GM11168 (cell line): ENCODE results near the gene APBA1.

Experiments
- in situ Hi-C: fragments of 300-500 bp; cut with MboI; formaldehyde crosslinking; loops from one replicate; pipeline ENCODE4 v1.12.0; 2022; ENCODE audit warnings: low sequenced_read_pairs; ENCODE audit not compliant: unreplicated experiment

The APBA1 gene

DNA sequence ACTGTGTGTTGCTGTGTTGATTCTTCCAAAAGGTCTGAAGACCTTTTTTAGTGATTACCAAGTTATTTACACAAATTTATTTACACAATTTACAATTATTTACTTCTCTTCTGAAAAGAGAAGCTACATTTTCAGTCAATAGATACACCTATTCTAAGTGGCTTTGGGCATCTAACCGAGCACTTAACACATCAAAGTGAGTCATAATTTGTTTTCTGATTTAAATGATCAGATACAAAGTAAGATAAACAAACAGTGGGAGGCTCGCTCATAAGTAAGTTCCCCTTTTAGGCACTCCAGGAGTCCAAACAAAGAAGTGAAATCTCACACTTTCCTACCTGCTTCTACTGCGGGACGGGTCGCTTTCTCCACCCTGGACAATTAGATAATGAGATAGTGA is 90.2 kb downstream of the APBA1 start:
- in situ Hi-C loops: no loop called here

GRCh38 chr9:69580582-69581214 is 91.5 kb downstream of the APBA1 start:
- in situ Hi-C loops: no loop called here

DNA sequence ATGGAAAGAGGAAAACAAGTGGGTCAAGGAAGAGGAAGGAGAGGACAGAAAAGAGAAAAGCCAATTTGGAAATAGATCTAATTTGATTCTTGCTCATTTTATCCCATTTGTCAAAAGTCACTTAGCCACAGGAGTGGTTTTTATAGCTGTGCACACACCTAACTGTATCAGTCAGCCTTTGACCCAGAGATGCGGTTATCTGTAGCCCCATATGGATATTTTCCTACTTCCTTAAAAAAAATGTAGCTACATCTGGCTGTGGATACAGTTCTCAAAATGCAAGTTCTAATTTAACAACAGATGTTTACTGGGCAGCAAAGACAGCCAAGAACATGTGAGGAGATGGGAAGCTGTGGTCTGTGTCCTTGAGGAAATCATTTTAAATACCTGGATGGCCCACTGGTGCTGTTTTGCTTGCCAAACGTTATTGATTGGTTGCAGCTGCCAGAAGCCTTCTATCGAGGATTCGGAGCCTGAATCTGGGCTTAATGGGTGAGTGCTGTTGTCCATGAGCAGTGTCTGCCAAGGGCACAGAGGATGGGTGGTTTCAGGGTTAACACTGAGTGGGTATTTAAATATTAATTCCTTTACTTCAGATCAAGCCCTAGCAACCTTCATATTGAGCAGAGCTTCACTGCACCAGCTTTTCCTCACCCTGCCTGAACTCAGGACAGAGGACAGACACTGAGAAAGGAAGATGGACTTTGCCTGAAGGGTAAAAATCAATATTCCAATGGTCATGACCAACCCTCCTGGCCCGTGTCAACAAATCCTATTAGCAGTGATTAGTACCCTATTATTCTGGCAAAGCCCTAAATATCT is 92.2 kb downstream of the APBA1 start:
- in situ Hi-C loops: no loop called here

GRCh38 chr9:69579032-69579758 is 93.0 kb downstream of the APBA1 start:
- in situ Hi-C loops: no loop called here

GRCh38 chr9:69578026-69578425 is 94.1 kb downstream of the APBA1 start:
- in situ Hi-C loops: no loop called here

- in situ Hi-C loops: no loop called here
Measured at GRCh38 chr9:69577123-69577522, 95.0 kb downstream of the APBA1 start.

GRCh38 chr9:69574057-69574456 is 98.1 kb downstream of the APBA1 start:
- in situ Hi-C loops: no loop called here

DNA sequence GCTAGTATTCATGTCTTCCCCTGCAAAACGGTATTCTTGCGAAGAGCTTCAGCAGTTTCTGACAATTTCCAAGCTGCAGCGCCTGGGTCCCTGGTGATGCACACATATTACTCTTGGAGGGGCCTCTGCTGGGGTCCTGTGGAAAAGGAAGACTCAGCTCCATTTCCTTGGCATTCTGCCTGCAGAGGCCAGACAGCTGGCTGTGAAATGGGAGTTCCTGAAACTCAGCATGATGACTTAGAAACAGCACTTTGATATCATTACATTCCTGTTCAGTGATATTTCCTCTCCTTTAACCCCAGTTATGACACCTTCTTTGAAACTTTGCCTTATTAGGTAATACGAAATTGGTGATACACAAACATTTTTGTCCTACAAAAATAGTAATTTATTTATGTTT is 98.5 kb downstream of the APBA1 start:
- in situ Hi-C loops: no loop called here

GRCh38 chr9:69572611-69573010 is 99.6 kb downstream of the APBA1 start:
- in situ Hi-C loops: no loop called here

GRCh38 chr9:69571032-69571431 is 101.1 kb downstream of the APBA1 start:
- in situ Hi-C loops: no loop called here

- in situ Hi-C loops: no loop called here
Measured at GRCh38 chr9:69569738-69570451, 102.3 kb downstream of the APBA1 start.

DNA sequence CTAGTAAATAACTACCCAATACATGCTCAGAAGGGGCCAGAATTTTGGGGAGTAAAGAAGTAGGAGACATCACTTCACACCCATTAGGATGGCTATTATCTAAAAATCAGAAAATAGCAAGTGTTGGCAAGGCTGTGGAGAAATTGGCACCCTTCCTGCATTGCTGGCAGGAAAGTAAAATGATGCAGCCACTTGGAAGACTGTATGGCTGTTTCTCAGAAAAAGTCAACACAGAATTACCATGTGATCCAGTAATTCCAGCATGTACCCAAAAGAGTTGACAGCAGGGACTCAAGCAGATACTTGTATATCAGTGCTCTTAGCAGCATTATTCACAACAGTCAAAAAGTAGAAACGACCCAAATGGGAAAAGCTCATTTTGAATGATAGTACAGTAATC is 107.6 kb downstream of the APBA1 start:
- in situ Hi-C loops: no loop called here

- in situ Hi-C loops: no loop called here
Measured at GRCh38 chr9:69559126-69559525, 113.0 kb downstream of the APBA1 start.

DNA sequence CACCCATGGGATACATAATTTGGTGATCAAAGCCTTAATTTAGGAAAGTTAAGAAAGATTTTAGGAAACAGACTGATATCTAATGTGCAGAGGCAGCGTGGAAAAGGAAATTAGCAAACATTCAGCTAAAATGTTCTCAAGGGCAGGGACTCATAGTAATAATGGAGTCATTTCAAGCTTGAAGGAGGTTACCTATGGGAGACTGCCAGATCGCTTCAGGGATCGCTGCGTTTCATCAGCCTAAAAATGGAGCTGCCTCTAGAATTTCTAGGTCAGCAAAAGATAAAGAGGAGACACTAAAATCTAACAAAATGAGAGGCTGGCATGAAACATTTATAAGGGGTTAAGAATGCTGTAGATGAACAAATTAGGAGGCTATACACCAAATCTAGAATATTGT is 115.5 kb downstream of the APBA1 start:
- in situ Hi-C loops: no loop called here

GRCh38 chr9:69555802-69556201 is 116.4 kb downstream of the APBA1 start:
- in situ Hi-C loops: no loop called here

DNA sequence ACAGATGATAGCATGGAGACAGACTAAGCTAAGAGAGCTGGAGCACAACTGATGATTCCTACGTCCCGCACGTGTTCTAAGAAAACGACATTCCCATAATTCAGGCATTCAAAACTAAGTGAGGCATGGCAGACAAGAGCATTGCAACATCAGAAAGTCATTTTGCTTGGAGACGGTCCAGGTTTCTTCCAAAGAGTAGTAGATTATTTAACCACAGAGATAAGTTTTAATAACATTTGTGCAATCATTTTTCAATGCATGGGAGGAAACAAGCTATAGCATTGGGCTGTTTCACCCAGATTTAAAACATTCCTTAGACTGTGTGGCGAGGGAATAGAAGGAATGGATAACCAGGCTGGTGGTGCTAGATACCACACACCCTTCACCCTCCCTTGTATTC is 117.2 kb downstream of the APBA1 start:
- in situ Hi-C loops: no loop called here

GRCh38 chr9:69549310-69550202 is 122.6 kb downstream of the APBA1 start:
- in situ Hi-C loops: loop anchor here (10.0 kb wide), 1 partner anchor 125 kb away; no protein-coding TSS in a partner anchor

GRCh38 chr9:69548681-69549080 is 123.5 kb downstream of the APBA1 start:
- in situ Hi-C loops: loop anchor here (10.0 kb wide), 1 partner anchor 124 kb away; no protein-coding TSS in a partner anchor

GRCh38 chr9:69546265-69546664 is 125.9 kb downstream of the APBA1 start:
- in situ Hi-C loops: loop anchor here (10.0 kb wide), 1 partner anchor 121 kb away; no protein-coding TSS in a partner anchor
